GM12878 (cell line): ENCODE results near the gene VEGFA. TPM values are rescaled to one million over a fixed set of nuclear protein-coding genes. Genes with fewer than 3 reads are reported as not detected.
A peak's percentile ranks its signal among the peaks of the same experiment; 100 is the strongest.

Source experiments
- ATAC-seq: fragments of 200-7000 bp; cut with Tn5 transposase; 3 replicates; pipeline ENCODE4 v1.9.1; 2020; ENCODE audit warnings: mild to moderate bottlenecking, moderate library complexity
- BruUV-seq: library from RNA; stranded (reverse); fragments of 400-500 nt; replicated peaks from 2 replicates; lab custom pipeline; 2021; lab: Mats Ljungman, UMichigan
- CTCF ChIA-PET: fragments of 300-600 bp; sonication (Branson Sonifier 250); formaldehyde crosslinking; extraction: SDS; loops from one replicate; lab custom pipeline; 2021; ENCODE audit warnings: inconsistent platforms; lab: Yijun Ruan, JAX
- POLR2A ChIA-PET: fragments of 350-600 bp; formaldehyde crosslinking; extraction: SDS; loops from one replicate; lab custom pipeline; 2021; ENCODE audit warnings: inconsistent platforms; lab: Charles Lee
- RAD21 ChIA-PET: fragments of 300-600 bp; sonication (Branson Sonifier 250); formaldehyde crosslinking; loops from one replicate; lab custom pipeline; 2023; ENCODE audit warnings: antibody characterized with exemption; ENCODE audit not compliant: unreplicated experiment; lab: Charles Lee
- SMC1A ChIA-PET: fragments of 300-600 bp; sonication (Branson Sonifier 250); formaldehyde crosslinking; loops from one replicate; lab custom pipeline; 2023; ENCODE audit not compliant: unreplicated experiment, uncharacterized antibody; lab: Charles Lee
- DNase-seq: peaks from one replicate; pipeline ENCODE4 v3.0.0-alpha.2; 2011; ENCODE audit warnings: low read depth, low spot score
- FAIRE-seq: peaks from 3 replicates; lab custom pipeline; 2011; peaks lifted over from hg19 to GRCh38; lab: Jason Lieb, UNC
- H2AFZ ChIP-seq: 2 replicates; pipeline ENCODE4 v1.6.0; 2011; ENCODE audit warnings: low read depth, low read length, control low read depth; ENCODE audit not compliant: control insufficient read depth
- H3K27ac ChIP-seq: 2 replicates; pipeline ENCODE4 v1.5.1; 2011; ENCODE audit warnings: control low read depth; ENCODE audit not compliant: control insufficient read depth, insufficient read depth
- H3K27me3 ChIP-seq, 2 experiments: replicated peaks in 1 of 2; 2 replicates each; pipeline versions ENCODE4 v1.6.0 to v1.6.1; 2011; ENCODE audit warnings: low read length in 1 of 2; ENCODE audit not compliant: control insufficient read depth in 2 of 2, insufficient read depth in 2 of 2
- H3K36me3 ChIP-seq, 2 experiments: 2 replicates each; pipeline ENCODE4 v1.5.1; 2011; ENCODE audit warnings: low read length in 1 of 2; ENCODE audit not compliant: control insufficient read depth in 2 of 2, insufficient read depth in 2 of 2
- H3K4me1 ChIP-seq: 2 replicates; pipeline ENCODE4 v1.6.1; 2011; ENCODE audit warnings: mild to moderate bottlenecking, low read length, moderate library complexity, mixed read lengths; ENCODE audit not compliant: control insufficient read depth, insufficient read depth
- H3K4me2 ChIP-seq: 2 replicates; pipeline ENCODE4 v1.6.0; 2011; ENCODE audit warnings: control low read depth; ENCODE audit not compliant: control insufficient read depth, insufficient read depth
- H3K4me3 ChIP-seq: fragments of 200-600 bp; sonication (generic); 2 replicates; pipeline ENCODE4 v1.5.1; 2016
- H3K79me2 ChIP-seq: 2 replicates; pipeline ENCODE4 v1.6.0; 2011; ENCODE audit warnings: low read length; ENCODE audit not compliant: control insufficient read depth, insufficient read depth
- H3K9ac ChIP-seq: 2 replicates; pipeline ENCODE4 v1.8.0; 2011; ENCODE audit warnings: low read length, control low read depth, mixed read lengths; ENCODE audit not compliant: control insufficient read depth, insufficient read depth
- H3K9me3 ChIP-seq: replicated peaks from 3 replicates; pipeline ENCODE4 v1.5.1; 2011; ENCODE audit warnings: mild to moderate bottlenecking, low read length; ENCODE audit not compliant: control insufficient read depth, insufficient read depth
- H4K20me1 ChIP-seq: 2 replicates; pipeline ENCODE4 v1.6.0; 2011; ENCODE audit not compliant: control insufficient read depth, insufficient read depth
- ATF3 ChIP-seq: IDR thresholded peaks from 2 replicates; pipeline ENCODE4 v1.6.1; 2011; ENCODE audit warnings: low read depth, mild to moderate bottlenecking, low read length, moderate library complexity, borderline replicate concordance; ENCODE audit errors: extremely low read depth
- FOXK2 ChIP-seq: fragments of 450-650 bp; IDR thresholded peaks from 2 replicates; pipeline ENCODE4 v1.6.1; 2017; ENCODE audit warnings: mild to moderate bottlenecking, moderate library complexity
- IKZF1 ChIP-seq: fragments of 450-650 bp; conservative IDR thresholded peaks from 2 replicates; pipeline ENCODE4 v1.6.1; 2017; ENCODE audit warnings: antibody characterized with exemption, mild to moderate bottlenecking
- NFYA ChIP-seq: IDR thresholded peaks from 2 replicates; pipeline ENCODE4 v1.6.1; 2011; ENCODE audit warnings: low read depth, mild to moderate bottlenecking, low read length, improper control_type of control experiment, borderline replicate concordance
- SREBF1 ChIP-seq: IDR thresholded peaks from 2 replicates; pipeline ENCODE4 v1.6.1; 2012; ENCODE audit warnings: mild to moderate bottlenecking, low read length
- WGBS: methylation state at CpG from one replicate; pipeline ENCODE4 v1.1.6; 2016; ENCODE audit warnings: low lambda C conversion rate; ENCODE audit not compliant: insufficient replicate concordance, insufficient coverage; ENCODE audit errors: missing lambda C conversion rate; 5-methylcytosine and 5-hydroxymethylcytosine counted together
- in situ Hi-C: fragments of 300-500 bp; cut with MboI; formaldehyde crosslinking; loops from 9 replicates; pipeline ENCODE4 v1.14.3; 2018; ENCODE audit warnings: mixed read lengths
- intact Hi-C: fragments of 100-400 bp; cut with micrococcal nuclease; formaldehyde crosslinking; loops from one replicate; pipeline ENCODE4 v1.14.2; 2022; ENCODE audit not compliant: unreplicated experiment
- polyA plus RNA-seq, 11 experiments: library from polyadenylated mRNA; depleted of rRNA in 4 of 11; unstranded in 6 of 11; stranded (reverse) in 5 of 11; fragments of >200 nt; fragmentation: Nextera tagmentation in 4 of 11; fragmentation: Illumina TruSeq in 1 of 11; extraction: Ambion mirVana in 4 of 11; extraction: Trizol in 1 of 11; gene quantifications; 1 replicate in 1 of 11; 2 replicates in 10 of 11; pipeline versions ENCODE4 v1.2.1 to v1.2.3, GENCODE V29; 2011 to 2016; ENCODE audit warnings: inconsistent platforms in 2 of 11, missing spikeins in 2 of 11, low read depth in 1 of 11
- total RNA-seq, 4 experiments: library from RNA; depleted of rRNA in 3 of 4; stranded (reverse); fragments of >200 nt in 3 of 4; fragmentation: Illumina TruSeq in 1 of 4; extraction: Trizol in 1 of 4; gene quantifications; 2 replicates each; pipeline versions ENCODE4 v1.2.1 to v1.2.3, GENCODE V29; 2013 to 2021

VEGFA gene
- total and polyA plus RNA-seq, 10 of the 15 experiments (the other 5 are each of a cell fraction or from before 2014, with no cell fraction given) = 0.96 to 140 (median 16.9) TPM

DNA sequence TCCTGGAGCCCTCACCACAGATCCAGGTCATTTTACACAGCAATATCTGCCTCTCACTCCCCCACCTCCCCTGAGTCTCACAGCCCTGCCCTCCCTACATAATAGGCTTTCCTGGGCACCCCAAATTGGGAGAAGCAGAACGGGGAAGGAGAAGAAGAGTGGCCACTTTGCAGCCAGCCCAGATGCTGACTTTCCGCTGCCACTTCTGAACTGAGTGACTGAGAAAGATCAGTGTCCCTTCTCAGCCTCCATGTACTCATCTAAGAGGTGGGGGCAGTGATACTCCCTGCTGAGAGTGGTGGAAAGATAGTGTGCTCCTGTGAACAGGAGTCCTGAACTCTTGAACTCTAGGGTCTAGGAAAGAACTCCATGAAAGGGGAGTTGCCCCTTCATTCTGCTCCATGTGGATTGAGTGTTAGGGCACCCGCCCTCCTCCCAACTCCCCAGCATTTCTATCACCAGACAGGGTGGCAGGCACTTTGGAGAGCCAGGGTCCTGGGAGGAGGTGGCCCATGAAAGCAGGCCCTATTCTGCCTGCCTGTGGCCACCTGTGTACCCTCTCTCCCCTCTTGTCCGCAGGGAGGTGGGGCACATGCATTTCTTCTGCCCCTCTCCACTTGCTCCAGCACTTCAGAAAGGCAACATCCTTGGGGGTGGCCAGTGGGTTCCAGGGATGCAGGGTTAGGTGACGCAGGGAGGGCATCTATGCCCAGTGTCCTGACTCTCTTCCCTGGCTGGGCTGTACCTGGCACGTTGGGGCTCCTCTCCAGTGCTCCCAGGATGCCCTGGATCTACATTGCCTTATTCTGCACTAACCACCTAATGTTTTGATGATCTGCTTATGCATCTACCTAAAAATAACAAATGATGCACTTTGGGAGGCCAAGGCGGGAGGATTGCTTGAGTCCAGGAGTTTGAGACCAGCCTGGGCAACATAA is 44.1 kb upstream of the VEGFA start:
- ChIA-PET SMC1A (interaction anchor here (0.8 to 5.8 kb wide), 15 partner anchors 11 to 354 kb away, joined by 3 to 87 read pairs (median 6); partner anchors contain the start of gene VEGFA), RAD21 (interaction anchor here (0.9 to 2.7 kb wide), 20 partner anchors 9 to 372 kb away, joined by 3 to 76 read pairs (median 8); partner anchors contain the start of genes GTPBP2 and VEGFA), CTCF (interaction anchor here (0.9 to 5.1 kb wide), 15 partner anchors 12 to 353 kb away, joined by 3 to 102 read pairs (median 15); partner anchors contain the start of genes MRPS18A and VEGFA), POLR2A (interaction anchor here (0.7 to 2.0 kb wide), 14 partner anchors 8 to 354 kb away, joined by 3 to 15 read pairs (median 4); partner anchors contain the start of gene VEGFA)
- H3K27me3 ChIP-seq = no peaks in the 10 kb centered on the region
- H3K79me2 ChIP-seq = no peaks in the 10 kb centered on the region; the same call in 1 of the 2 replicates
- H4K20me1 ChIP-seq = no peaks in the 10 kb centered on the region
- no peaks in the 10 kb centered on the region for H3K36me3 ChIP-seq
- no peak overlapping the region for H3K4me3 ChIP-seq
- DNase-seq (no peak), FAIRE-seq (no peak), ATAC-seq (peak; percentile 3; the same call in 2 of the 3 replicates)
- peak overlapping the region; percentile 70; the same call in 1 of the 2 replicates for H3K27ac ChIP-seq
- intact Hi-C loops (loop anchor here (1.0 to 2.0 kb wide), 3 partner anchors 43 to 353 kb away; no protein-coding TSS in a partner anchor), in situ Hi-C loops (no loop called here)
- H2AFZ ChIP-seq = peak overlapping the region; percentile 49; the same call in 1 of the 2 replicates
- BruUV-seq = no TSS peak
- TF ChIP-seq ATF3 = no peak
- no peak for TF ChIP-seq SREBF1
- TF ChIP-seq FOXK2 = no peak
- no peak for TF ChIP-seq IKZF1
- TF ChIP-seq NFYA = no peak
- WGBS = 70% methylated on average over 7 of the region's 7 CpGs
- H3K4me1 ChIP-seq = peaks cover 24% of the 10 kb centered on the region
- H3K9me3 ChIP-seq = no peaks in the 10 kb centered on the region; the same call in 2 of the 3 replicates
- H3K9ac ChIP-seq = no peak overlapping the region; the same call in 1 of the 2 replicates
- peak overlapping the region; percentile 91 for H3K4me2 ChIP-seq
